Measurements from ENCODE around the gene PDK2. TPM values are rescaled to one million over a fixed set of nuclear protein-coding genes. Genes with fewer than 3 reads are reported as not detected.

Gene PDK2
- total and polyA plus RNA-seq, 2 experiments from 2014 or later: 12.0 to 15.9 TPM

DNA sequence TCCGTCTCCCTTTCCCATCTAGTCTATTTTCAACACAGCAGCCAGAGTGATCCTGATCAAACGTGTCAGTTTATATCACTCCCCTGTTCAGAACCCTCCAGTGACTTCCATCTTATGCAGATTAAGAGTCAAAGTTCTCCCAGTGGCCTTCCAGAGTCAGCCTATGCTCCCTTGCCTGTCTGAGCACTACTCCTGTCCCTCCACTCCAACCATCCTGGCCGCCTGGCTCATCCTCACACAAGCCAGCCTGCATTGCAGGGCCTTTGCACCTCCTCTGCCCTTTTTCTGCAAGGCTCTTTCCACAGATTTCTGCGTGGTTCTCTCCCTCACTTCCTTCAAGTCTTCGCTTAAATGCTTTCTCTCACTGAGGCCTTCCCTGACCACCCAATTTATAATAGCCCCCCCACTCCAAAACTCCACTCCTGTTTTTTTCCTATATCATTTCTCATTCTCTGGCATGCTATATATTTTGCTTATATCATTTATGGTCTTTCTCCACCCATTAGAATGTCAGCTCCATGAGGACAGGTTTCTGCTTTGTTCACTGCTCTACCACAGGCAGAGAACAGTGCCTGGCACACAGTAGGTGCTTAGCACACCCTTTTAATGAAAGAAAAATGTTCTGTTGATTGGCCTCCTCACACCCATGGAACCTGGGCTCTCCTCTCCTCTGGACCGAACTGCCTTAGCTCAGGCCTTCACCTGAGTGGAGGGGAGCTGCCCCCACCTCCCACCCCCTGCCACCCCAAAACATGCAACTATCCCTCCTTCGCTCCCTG lies 25.5 kb downstream of the PDK2 start:
- Mint-ChIP-seq H3K9me3 (no peaks in the 10 kb centered on the region), H3K4me3 (no peak overlapping the region), H3K36me3 (ENCODE audit: low read depth) (peaks cover 4% of the 10 kb centered on the region; the same call in 2 of the 3 replicates), H3K27ac (no peak overlapping the region), H3K27me3 (ENCODE audit: insufficient read depth, low read depth, poor library complexity) (peaks cover 47% of the 10 kb centered on the region), H3K4me1 (peaks cover 43% of the 10 kb centered on the region)
- DNase-seq (ENCODE audit: low spot score) (no peak), ATAC-seq (no peak)
- Histone ChIP-seq H3K4me1 (ENCODE audit: insufficient read depth) (peaks cover 18% of the 10 kb centered on the region; the same call in 1 of the 2 replicates), H3K27ac (ENCODE audit: low read depth) (no peak overlapping the region), H3K4me2 (no peak overlapping the region), H3K9me2 (ENCODE audit: insufficient read depth) (no peaks in the 10 kb centered on the region), H2AFZ (no peak overlapping the region), H3K4me3 (no peak overlapping the region), H3K79me2 (replicated peaks; ENCODE audit: insufficient read depth) (no peaks in the 10 kb centered on the region), H3K36me3 (ENCODE audit: insufficient read depth) (no peaks in the 10 kb centered on the region), H3F3A (replicated peaks; ENCODE audit: low read depth) (peaks cover 6% of the 10 kb centered on the region; the same call in 1 of the 2 replicates), H4K20me1 (replicated peaks; ENCODE audit: insufficient read depth) (no peaks in the 10 kb centered on the region), H3K27me3 (ENCODE audit: insufficient read depth) (peaks cover 44% of the 10 kb centered on the region)
- TF ChIP-seq POLR2AphosphoS5 (IDR thresholded peaks at IDR 0.05; ENCODE audit: low read depth) (no peak), ZNF331 (CRISPR knock-in tag; IDR thresholded peaks at IDR 0.05; ENCODE audit: low read depth) (no peak), CREB1 (CRISPR knock-in tag; IDR thresholded peaks at IDR 0.05; ENCODE audit: low read depth) (no peak), EZH2 (IDR thresholded peaks at IDR 0.05; ENCODE audit: low read depth, unreplicated experiment) (no peak), STAT1 (IDR thresholded peaks at IDR 0.05; ENCODE audit: unreplicated experiment) (no peak)
- TF ChIP-seq, protein P1, sequence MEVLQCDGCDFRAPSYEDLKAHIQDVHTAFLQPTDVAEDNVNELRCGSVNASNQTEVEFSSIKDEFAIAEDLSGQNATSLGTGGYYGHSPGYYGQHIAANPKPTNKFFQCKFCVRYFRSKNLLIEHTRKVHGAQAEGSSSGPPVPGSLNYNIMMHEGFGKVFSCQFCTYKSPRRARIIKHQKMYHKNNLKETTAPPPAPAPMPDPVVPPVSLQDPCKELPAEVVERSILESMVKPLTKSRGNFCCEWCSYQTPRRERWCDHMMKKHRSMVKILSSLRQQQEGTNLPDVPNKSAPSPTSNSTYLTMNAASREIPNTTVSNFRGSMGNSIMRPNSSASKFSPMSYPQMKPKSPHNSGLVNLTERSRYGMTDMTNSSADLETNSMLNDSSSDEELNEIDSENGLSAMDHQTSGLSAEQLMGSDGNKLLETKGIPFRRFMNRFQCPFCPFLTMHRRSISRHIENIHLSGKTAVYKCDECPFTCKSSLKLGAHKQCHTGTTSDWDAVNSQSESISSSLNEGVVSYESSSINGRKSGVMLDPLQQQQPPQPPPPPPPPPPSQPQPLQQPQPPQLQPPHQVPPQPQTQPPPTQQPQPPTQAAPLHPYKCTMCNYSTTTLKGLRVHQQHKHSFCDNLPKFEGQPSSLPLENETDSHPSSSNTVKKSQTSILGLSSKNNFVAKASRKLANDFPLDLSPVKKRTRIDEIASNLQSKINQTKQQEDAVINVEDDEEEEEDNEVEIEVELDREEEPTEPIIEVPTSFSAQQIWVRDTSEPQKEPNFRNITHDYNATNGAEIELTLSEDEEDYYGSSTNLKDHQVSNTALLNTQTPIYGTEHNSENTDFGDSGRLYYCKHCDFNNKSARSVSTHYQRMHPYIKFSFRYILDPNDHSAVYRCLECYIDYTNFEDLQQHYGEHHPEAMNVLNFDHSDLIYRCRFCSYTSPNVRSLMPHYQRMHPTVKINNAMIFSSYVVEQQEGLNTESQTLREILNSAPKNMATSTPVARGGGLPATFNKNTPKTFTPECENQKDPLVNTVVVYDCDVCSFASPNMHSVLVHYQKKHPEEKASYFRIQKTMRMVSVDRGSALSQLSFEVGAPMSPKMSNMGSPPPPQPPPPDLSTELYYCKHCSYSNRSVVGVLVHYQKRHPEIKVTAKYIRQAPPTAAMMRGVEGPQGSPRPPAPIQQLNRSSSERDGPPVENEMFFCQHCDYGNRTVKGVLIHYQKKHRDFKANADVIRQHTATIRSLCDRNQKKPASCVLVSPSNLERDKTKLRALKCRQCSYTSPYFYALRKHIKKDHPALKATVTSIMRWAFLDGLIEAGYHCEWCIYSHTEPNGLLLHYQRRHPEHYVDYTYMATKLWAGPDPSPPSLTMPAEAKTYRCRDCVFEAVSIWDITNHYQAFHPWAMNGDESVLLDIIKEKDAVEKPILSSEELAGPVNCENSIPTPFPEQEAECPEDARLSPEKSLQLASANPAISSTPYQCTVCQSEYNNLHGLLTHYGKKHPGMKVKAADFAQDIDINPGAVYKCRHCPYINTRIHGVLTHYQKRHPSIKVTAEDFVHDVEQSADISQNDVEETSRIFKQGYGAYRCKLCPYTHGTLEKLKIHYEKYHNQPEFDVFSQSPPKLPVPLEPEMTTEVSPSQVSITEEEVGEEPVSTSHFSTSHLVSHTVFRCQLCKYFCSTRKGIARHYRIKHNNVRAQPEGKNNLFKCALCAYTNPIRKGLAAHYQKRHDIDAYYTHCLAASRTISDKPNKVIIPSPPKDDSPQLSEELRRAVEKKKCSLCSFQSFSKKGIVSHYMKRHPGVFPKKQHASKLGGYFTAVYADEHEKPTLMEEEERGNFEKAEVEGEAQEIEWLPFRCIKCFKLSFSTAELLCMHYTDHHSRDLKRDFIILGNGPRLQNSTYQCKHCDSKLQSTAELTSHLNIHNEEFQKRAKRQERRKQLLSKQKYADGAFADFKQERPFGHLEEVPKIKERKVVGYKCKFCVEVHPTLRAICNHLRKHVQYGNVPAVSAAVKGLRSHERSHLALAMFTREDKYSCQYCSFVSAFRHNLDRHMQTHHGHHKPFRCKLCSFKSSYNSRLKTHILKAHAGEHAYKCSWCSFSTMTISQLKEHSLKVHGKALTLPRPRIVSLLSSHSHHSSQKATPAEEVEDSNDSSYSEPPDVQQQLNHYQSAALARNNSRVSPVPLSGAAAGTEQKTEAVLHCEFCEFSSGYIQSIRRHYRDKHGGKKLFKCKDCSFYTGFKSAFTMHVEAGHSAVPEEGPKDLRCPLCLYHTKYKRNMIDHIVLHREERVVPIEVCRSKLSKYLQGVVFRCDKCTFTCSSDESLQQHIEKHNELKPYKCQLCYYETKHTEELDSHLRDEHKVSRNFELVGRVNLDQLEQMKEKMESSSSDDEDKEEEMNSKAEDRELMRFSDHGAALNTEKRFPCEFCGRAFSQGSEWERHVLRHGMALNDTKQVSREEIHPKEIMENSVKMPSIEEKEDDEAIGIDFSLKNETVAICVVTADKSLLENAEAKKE (CRISPR knock-in tag; IDR thresholded peaks at IDR 0.05): no peak
- TF ChIP-seq, protein P2, sequence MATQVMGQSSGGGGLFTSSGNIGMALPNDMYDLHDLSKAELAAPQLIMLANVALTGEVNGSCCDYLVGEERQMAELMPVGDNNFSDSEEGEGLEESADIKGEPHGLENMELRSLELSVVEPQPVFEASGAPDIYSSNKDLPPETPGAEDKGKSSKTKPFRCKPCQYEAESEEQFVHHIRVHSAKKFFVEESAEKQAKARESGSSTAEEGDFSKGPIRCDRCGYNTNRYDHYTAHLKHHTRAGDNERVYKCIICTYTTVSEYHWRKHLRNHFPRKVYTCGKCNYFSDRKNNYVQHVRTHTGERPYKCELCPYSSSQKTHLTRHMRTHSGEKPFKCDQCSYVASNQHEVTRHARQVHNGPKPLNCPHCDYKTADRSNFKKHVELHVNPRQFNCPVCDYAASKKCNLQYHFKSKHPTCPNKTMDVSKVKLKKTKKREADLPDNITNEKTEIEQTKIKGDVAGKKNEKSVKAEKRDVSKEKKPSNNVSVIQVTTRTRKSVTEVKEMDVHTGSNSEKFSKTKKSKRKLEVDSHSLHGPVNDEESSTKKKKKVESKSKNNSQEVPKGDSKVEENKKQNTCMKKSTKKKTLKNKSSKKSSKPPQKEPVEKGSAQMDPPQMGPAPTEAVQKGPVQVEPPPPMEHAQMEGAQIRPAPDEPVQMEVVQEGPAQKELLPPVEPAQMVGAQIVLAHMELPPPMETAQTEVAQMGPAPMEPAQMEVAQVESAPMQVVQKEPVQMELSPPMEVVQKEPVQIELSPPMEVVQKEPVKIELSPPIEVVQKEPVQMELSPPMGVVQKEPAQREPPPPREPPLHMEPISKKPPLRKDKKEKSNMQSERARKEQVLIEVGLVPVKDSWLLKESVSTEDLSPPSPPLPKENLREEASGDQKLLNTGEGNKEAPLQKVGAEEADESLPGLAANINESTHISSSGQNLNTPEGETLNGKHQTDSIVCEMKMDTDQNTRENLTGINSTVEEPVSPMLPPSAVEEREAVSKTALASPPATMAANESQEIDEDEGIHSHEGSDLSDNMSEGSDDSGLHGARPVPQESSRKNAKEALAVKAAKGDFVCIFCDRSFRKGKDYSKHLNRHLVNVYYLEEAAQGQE (IDR thresholded peaks at IDR 0.05; ENCODE audit: unreplicated experiment): no peak
- TF ChIP-seq, protein P3, sequence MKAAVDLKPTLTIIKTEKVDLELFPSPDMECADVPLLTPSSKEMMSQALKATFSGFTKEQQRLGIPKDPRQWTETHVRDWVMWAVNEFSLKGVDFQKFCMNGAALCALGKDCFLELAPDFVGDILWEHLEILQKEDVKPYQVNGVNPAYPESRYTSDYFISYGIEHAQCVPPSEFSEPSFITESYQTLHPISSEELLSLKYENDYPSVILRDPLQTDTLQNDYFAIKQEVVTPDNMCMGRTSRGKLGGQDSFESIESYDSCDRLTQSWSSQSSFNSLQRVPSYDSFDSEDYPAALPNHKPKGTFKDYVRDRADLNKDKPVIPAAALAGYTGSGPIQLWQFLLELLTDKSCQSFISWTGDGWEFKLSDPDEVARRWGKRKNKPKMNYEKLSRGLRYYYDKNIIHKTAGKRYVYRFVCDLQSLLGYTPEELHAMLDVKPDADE (IDR thresholded peaks at IDR 0.05): no peak
